NCI-H1436 treated with DMSO at 0.1 percent for 48 hours (cell line): ENCODE measurements around the gene COPB2.

Source experiments
- DNase-seq: peaks from one replicate; lab custom pipeline; 2025; lab: John Stamatoyannopoulos, UW

COPB2 gene

DNA sequence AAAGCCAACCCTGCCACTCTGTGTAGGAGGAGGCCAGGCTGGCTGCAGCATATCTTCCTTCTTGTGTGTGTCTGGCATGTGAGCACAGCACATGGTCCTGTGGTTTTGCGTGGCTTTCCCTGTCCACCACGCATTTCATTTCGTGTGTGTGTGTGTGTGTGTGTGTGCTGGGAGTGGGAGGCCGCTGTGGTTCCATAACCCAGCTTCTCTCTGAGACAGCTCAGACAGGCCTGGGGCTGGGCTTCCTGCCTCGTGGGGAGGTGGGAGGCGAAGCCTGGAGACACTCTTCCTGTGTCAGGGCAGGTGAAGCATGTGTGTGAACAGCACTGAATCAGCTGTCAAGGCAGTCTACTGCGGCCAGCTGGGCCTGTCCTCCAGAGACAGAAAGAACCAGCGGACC is 61.6 kb downstream of the COPB2 start:
- DNase-seq = no peak

DNA sequence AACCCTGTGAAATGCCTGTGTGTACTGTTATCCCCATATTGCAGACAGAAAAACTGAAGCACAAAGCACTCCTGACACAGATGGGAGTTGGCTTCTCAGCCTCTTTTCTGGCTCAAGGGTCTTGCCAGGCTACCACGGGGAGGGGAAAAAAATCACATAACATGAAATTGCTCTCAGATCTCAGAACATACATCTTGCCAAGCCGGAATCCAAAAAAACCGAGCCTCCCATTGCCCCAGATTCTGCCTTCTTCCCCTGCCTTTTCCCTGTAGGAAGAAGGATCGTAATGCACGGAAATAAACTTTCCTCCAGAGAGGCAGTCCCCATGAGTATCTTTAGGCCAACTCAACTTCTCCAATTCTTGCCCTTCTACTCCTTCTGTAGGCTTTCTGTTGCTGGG is 62.2 kb downstream of the COPB2 start:
- no peak for DNase-seq

DNA sequence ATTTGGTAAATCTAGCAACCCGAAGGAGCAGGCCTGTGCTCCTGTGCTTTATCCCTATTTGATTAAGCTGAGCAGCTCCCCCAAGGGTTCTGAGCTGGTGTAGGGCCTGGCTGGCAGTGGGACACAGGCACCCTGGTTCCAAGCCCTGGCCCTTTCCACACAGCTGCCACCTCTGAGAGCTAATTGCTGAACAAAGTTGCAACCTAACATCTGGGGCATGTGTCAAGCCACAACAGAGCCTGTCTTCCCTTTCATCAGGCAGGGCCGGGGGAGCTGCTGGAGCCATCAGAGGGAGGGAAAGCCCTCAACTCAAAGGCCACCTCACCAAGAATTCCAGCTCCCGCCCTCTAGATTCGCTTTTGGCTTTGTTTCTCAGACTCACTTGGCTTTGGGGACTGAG is 62.7 kb downstream of the COPB2 start:
- no peak for DNase-seq

DNA sequence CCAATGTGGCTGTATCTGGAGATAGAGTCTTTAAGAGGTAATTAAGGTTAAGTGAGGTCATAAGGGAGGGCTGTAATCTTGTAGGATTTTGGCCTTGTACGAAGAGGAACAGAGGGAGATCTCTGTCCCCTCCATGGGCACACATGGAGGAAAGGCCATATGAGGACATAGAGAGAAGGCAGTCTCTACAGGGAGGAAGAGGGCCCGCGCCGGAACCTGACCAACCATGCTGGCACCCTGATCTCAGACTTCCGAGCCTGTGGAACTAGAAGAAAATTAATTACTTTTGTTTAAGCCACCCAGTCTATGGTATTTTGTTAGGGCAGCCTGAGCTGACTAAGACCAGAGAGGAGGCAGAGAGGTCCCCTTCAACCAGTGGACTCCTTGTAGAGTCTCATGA is 63.3 kb downstream of the COPB2 start:
- no peak for DNase-seq

DNA sequence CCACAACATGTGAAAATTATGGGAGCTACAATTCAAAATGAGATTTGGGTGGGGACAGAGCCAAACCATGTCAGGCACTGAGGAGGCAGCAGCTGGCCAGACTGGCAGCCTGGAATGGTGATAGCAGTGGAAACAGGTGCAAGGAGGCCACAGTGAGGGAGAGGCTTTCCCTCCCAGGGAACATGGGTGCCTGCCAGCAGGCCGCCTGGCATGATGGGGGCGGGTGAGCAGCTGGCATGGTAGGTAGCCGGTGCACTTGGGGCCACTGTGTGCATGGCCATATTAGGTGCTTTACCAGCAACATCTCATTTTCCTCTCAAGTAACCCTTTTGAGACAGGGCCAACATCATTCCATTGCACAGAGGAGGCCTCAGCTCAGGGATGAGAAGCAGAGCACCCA is 63.9 kb downstream of the COPB2 start:
- DNase-seq = no peak

DNA sequence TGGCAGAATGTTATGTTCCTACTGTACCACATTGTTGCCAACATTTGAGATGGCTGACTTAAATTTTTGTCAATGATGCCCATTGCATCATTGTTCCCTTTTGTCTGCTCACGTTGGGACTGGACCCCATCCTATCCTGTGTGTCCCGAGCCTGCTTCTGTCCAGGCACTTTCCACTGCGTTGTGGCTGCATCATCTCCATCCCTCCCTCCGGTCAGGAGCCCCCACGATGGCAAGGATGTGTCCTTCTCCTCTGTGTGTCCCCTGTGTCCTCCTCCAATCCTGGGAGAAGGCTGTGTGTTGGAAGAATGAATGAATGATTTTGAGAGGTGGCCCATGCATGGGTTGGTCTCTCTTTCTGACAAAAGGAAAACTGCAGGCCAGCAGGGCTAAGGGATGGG is 65.0 kb downstream of the COPB2 start:
- no peak for DNase-seq

DNA sequence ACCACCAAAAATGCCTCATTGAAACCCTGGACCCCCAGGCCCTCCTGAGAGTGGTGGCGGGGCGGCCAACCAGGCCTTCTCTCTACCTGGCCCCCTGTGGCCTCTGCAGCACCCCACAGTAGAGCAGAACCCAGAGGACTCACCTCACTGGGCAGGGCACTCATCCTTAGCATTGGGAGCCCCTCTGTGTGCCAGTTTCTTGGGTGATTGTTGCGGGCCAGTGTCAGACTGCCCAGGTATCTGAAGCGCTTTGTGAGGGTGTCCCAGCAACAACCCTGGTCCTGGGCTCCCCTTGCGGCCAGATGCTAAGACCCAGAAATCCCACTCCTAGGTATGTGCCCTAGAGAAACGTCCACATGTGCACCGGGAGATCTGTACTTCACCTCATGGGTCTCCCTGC is 66.3 kb downstream of the COPB2 start:
- DNase-seq = no peak

DNA sequence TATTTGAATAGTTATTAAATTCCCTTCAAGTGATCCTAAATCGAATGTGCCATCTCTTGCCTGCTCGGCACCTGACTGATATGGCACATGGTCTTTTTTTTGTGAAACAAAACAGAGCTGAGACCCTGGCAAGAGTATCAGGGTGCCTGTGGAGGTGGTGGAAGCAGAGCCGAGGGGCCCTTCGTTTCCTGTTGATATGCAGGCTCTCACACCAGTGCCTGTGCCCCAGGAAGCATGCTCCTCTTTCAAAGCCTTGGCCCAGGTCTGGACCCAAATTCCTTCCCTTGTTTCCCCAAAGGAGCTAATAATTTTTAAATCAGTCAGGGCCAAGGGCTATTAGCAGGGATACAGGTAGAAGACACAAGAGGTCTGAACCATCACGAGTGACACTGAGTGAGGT is 67.1 kb downstream of the COPB2 start:
- DNase-seq = no peak

DNA sequence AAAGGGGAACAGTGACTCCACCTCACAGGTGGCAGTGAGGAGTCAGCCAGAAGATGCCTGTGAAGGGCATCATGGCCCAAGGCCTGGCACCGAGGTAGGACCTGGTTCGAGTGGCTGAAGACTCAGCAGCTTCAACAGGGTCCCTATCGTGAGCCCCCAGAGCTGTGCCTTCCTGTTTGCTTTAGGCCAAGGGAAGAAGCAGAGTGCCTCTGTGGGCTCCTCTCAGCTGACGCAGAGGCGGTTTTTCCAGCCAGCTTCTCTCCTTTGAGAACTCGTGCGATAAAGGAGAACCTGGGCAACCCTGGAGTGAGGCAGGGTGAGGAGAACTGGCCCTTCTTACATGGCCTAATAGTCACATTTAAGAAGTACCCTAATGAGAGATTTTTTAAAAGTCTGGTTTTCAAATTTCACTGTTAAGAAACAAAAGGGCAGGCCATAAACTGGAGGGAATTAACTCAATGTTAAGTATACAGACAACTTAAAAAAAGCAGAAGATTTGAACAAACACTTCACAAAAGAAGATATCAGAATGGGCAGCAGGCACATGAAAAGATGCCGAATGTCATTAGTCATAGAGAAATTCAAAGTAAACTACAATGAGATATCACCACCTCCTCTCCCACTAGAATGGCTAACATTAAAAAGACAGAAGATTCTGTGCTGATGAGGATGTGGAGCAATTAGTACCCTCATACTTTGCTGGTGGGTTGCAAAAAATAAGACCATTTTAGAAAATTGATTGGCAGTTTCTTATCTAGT is 68.7 kb downstream of the COPB2 start:
- DNase-seq = no peak

DNA sequence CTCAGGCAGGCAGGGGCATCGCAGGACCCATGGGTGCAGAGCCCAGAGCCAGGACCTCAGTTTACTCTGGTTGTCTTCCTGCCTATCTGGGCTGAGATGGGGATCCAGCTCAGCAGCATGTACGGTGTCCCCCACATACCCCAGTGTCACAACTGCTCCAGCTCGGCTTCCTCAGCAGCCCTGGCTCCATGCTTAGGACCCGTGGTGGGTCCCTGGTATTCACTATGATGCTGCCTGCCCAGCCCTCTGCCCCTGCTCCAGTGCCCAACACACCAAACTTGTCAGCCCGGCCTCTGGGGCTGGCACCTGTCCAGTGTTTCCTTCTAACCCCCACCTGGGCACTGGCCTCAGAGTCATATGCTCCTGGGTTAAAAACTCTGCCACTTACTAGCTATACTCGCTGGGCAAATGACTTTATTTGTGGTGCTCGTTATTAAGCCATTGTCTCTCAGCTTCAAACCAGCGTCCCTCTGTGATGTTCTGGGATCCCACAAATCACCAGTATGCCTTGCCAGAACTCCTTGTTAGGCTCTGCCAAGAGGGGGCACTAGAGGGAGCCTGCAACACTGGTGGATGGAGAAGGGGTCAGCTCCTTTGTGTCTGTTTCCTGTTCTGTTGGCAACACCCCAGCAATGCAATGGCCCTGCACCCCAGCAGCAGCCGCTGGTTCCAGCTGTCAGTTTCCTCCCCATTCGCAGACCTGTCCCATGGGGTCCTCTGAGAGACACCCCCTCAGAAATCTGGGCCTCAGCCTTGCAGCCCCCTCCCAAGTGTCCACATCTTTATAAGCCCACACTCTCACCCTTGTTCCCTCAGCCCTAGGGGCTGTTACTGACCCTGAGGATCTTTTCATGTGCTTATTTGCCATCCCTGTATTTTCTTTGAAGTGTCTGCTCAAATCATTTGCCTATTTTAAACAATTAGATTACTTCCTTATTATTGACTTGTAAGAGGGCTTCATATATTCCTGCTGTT is 69.7 kb downstream of the COPB2 start:
- no peak for DNase-seq

DNA sequence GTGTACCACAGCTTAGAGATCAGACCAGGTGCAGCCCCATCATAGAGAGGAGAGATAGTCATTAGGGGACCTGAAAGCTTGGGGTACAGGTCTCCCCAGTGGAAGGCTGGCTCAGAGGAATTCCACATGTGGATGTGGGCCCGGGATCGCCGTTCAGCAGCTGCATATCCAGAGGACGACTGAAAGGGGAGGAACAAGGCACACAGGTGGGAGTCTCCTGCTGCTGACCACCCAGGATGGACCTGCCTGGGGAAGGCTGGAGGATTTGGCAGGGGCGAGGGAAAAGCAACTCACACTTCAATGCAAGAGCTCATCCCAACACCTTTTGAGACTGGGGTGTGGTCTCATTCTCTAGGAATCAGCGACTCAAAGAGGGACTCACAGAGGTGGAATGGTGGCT is 70.6 kb downstream of the COPB2 start:
- no peak for DNase-seq

DNA sequence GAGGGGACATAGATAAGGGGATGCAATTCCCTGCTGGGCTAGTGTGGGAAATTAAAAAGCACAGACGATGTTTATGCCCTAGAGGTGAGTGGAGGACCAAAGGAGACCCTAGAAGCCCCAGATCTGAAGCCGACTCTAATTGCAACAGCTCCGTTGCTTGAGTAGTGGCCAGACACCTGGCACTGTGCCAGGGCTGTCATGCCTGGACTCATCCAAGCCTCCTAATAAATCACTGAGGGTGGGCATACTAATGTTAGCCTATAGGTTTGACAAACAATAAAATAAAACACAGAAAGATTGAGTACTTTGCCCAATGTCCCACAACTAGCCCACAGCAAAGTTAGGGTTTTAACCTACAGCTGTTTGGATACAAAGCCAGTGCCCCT is 71.0 kb downstream of the COPB2 start:
- DNase-seq = no peak

DNA sequence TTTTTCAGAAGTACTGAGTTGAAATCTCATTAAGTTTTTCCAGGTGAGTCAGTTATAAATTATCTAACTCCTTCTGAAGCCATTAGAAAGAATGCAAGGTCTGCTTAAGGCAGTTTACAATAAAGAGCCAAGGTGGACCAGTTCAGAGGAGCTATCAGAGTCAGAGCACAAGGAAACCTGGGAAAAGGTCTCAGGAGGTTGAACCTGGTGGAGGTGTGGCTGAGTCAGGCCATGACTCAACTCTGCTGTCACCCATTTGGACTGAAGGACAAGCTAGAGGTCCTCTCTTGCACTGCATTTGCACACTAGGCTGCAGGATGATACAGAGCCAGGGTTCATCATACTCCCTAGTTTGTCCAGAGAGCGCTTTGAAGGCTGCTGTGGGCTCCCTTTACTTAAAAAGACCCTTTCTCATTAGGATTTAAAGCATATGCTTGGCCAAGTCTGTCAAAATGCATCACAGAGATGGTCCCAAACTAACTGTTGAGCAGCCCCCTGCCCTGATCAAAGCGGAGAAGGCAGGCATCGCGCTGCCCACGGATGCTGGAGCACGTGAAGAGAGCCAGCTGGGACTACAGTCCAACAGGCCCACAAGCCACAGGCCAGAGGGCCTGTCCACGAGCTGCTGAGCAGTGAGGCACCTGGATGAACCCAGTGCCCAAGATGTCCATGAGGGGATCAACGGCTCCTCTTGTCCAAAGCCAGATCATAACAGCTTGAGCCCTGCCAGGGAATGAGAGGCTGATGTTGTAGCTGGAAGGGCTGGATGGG is 71.6 kb downstream of the COPB2 start:
- no peak for DNase-seq

DNA sequence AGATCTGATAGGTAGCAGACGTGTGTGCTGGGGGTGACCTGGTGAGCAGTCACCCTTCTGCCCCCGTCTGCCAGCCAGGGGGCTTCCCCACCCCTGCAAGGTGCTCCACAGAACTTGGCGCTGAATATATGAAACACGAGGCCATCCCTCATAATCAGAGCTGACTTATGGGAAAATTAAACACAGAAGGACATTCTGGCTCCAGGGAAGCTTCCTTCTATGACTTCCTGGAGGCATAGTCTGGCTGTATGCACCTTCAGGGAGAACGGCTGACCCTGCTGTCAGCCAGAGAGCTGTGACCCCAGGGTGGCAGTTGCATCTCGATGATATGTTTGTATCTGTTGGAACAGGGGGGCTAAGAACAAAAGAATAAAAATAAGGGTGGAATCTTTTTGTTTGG is 72.2 kb downstream of the COPB2 start:
- DNase-seq = no peak

DNA sequence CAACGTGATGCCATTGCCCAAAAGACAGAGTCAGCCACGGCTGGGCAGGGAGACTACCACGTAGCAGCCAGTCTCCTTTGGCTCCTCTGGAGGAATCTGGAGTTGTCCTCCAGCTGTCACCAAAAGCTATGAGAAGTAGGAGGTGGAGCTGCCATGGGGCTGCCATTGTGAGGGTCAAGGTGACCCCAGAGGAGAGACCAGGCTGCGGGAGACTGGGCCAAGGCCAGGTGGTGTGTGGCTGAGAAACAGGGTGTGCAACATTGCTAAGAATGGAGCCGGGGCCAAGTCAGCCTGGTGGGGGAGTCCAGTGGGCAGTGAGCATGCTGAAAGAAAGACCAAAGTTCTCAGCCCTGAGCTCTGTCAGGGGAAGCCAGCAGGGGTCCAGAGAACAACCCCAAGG is 75.5 kb downstream of the COPB2 start:
- no peak for DNase-seq

DNA sequence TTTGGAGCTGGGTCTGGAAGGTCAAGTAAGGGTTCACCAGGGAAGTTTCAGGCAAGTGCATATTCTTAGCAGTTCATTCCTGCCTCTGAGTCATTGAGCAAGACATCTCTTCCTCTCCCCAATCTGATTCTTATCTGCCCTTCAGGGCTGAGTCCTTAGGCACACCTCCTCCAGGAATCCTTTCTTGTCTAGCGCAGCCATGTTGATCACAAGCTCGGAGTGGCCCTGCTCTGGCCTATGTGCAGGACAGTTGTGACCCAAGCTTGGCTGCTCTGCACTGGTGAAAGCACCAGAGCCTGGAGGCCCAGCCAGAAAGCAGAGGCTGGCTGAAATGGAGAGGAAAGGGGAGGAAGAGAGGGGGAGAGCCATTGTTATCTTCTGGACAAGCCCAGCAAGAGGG is 76.5 kb downstream of the COPB2 start:
- no peak for DNase-seq

DNA sequence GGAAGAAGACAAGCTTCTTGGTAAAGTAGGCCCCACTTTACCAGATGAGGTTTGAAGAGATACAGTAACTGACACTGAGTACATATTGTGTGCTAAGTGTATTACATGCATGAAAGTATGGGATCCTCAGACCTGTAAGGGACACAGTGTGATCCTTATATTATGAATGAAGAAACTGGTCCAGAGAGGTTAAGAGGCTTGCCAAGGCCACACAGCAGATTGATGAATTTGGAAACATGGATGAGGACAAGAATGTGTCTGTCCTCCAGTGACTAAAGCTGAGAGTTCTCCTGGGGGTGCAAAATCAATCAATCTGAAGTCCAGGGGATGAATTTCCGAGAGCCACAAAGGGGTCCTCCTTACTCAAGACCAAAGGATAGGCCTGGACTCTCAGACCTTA is 77.0 kb downstream of the COPB2 start:
- no peak for DNase-seq

DNA sequence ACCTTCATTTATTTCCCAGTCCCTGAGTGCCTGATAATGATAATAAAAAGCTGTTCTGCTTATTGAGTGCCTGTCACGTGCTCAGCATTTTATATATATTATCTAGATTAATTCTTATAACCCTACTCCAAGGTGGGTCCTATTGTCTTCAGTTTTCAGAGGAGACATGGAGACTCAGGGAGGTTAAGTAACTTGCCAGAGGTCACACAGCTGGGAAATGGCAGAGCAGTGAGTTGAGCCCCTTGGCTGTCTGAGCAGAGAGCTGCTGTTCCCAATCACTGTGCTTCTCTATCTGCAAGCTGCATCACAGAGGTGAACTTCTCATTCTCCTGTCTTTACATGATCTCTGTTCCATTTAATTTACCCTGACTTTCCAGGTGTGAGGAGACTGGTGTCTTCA is 77.9 kb downstream of the COPB2 start:
- DNase-seq = no peak

DNA sequence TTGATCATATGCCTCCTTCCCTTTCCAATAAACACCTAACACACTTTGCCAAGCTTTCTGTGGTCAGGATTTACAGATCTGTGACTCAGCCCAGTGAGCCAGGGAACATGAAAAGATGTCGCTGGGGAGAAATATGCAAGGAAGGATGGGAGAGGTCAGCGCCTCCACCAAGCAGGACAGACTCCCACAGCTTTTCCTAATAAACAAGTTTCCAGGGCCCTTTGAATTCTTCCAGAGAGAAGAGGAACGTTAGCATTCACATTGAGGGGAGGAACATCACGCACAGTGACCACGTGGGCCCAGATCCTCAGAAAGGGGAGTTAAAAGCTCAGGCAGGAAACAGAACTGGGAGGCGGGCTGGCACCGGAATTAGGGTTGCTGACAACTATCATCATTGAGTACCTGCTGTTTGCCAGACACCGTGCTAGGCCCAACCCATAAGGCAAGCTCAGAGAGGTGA is 78.9 kb downstream of the COPB2 start:
- no peak for DNase-seq

DNA sequence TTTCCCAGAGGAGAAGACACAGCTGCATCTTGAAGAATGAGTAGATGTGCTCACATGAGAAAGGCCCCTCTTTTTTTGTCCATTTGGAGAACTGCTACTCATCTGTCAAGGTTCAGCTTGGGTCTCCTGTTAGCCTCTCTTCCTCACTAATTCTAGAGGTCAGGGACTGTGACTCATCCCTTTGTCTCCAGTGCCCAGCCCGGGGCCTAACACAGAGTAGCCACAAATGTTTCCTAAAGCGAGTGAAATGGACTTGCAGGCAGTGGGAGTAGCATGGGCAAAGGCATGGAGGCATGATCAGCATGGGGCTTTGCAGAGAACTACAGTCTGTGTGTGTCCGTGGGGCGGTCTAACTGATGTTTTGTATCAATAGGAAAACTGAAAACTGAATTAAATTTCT is 79.6 kb downstream of the COPB2 start:
- DNase-seq = no peak

DNA sequence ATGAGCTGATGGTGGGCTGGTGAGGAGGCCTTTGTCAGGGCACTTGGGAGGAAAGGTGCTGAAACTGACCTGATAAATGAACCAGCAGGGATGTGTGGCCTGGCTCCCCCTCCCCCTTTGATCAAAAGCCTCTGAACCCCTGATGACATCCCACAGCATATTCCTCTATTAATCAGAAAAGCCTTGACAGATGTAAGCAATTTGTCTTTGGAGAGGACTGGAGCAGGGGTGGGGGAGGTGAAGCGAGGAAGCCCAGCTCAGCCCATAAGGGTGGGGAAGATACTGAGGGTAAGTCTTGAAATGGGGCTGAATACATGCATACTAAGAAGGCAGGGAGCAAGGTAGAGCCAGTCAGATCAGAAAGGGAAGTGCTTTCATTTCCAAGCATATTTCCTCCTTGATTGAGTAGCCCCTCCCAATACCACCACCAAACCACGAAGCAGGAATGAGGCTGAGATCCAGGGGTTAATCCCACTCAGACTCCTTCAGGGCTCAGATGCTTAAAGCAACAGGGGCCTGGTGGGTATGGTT is 80.3 kb downstream of the COPB2 start:
- no peak for DNase-seq

DNA sequence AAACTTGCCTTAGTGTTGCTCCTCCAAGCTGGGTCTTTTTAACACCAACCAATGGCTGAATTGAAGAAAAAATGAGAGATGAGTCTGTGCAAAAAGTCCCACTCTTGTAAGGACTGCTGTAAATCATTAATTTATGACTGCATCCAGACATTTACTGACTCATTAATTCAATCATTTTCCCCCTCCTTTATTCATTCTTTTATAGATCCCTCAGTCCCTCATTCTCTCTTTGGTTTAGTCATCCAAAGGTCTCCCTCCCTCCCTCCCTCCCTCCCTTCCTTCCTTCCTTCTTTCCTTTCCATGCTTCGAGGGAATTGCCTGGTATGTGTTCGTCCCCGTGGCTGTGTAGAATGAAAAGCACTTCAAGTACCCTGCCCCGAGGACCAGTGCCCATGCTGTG is 80.9 kb downstream of the COPB2 start:
- no peak for DNase-seq
